Adrenal gland (tissue), 12 donors: ENCODE measurements around the gene HSP90AB1. TPM values are rescaled to one million over a fixed set of nuclear protein-coding genes. Genes with fewer than 3 reads are reported as not detected.

Experiments
- DNase-seq, 7 donors: peaks; one replicate each; pipeline ENCODE4 v3.0.0-alpha.2; 2019 to 2020
- H3K27ac ChIP-seq, 5 donors: fragments of 200-600 bp; sonication (generic) in 4 of 5; 1 replicate in 3 of 5; 2 replicates in 2 of 5; pipeline versions ENCODE4 v1.5.1 to v1.8.0; 2016 to 2020; ENCODE audit warnings: mild to moderate bottlenecking in 1 of 5
- H3K27me3 ChIP-seq: fragments of 200-600 bp; 2 replicates; pipeline ENCODE4 v1.8.0; 2021
- H3K36me3 ChIP-seq, 2 donors: fragments of 200-600 bp; replicated peaks in 1 of 2; 1 replicate in 1 of 2; 2 replicates in 1 of 2; pipeline versions ENCODE4 v1.5.1 to v1.8.0; 2018 to 2022
- H3K4me1 ChIP-seq, 2 donors: fragments of 200-600 bp; replicated peaks in 1 of 2; 1 replicate in 1 of 2; 2 replicates in 1 of 2; pipeline versions ENCODE4 v1.5.1 to v1.8.0; 2018 to 2021
- H3K4me3 ChIP-seq, 4 donors: fragments of 200-600 bp; sonication (generic) in 3 of 4; one replicate each; pipeline ENCODE4 v1.5.1; 2016 to 2018
- H3K9me3 ChIP-seq, 3 donors: fragments of 200-600 bp; sonication (generic) in 1 of 3; replicated peaks in 1 of 3; 1 replicate in 2 of 3; 2 replicates in 1 of 3; pipeline versions ENCODE4 v1.5.1 to v1.8.0; 2016 to 2021
- CTCF ChIP-seq, 6 experiments: fragments of 450-650 bp in 4 of 6; fragments of 200-600 bp in 2 of 6; sonication (generic) in 1 of 6; IDR thresholded peaks; 1 replicate in 5 of 6; 2 replicates in 1 of 6; pipeline versions ENCODE4 v1.5.1 to v1.8.0; 2016 to 2021; ENCODE audit warnings: antibody characterized with exemption in 6 of 6, mild to moderate bottlenecking in 2 of 6, moderate library complexity in 1 of 6
- POLR2A ChIP-seq, 2 donors: fragments of 450-650 bp; IDR thresholded peaks; one replicate each; pipeline ENCODE4 v1.6.1; 2017; ENCODE audit warnings: antibody characterized with exemption in 2 of 2, mild to moderate bottlenecking in 2 of 2, moderate library complexity in 1 of 2
- WGBS, 4 donors: extraction: QIAGEN DNeasy Blood & Tissue Kit in 2 of 4; methylation state at CpG; one replicate each; pipeline versions ENCODE4 v1.1.5 to v1.1.7; 2013 to 2017; 5-methylcytosine and 5-hydroxymethylcytosine counted together
- intact Hi-C, 2 donors: fragments of 100-400 bp; cut with DNase I; formaldehyde crosslinking; loops; one replicate each; pipeline versions ENCODE4 v1.14.1 to v1.15.0; 2022 to 2023
- polyA plus RNA-seq, 3 donors: library from polyadenylated mRNA; stranded (reverse); fragments of 200-250 nt in 2 of 3; fragments of 350-450 nt in 1 of 3; fragmentation: Illumina TruSeq in 1 of 3; extraction: RNeasy Lipid Tissue Mini Kit (QIAGEN cat#74804) in 1 of 3; gene quantifications; one replicate each; pipeline ENCODE4 v1.2.3, GENCODE V29; 2013 to 2014
- total RNA-seq, 9 donors: library from RNA; depleted of rRNA in 4 of 9; stranded (reverse); fragments of >200 nt in 4 of 9; fragments of 120-200 nt in 1 of 9; fragmentation: NEBNext Ultra II Directional in 1 of 9; extraction: Animal tissue kit (Norgen Biotek cat#: 25700) in 1 of 9; gene quantifications; one replicate each; pipeline versions ENCODE4 v1.1.0 to v1.2.4, GENCODE V29; 2013 to 2023
- donor health status: healthy with polysubstance abuse.
- donor health status: Bipolar disorder and iron deficiency.
- donor health status: DM: yes; HTN: yes; CAD: no.
- donor health status: DM: no; HTN: no; CAD: no.
- donor health status: DM: no; HTN: no; CAD: no.
- donor health status: DM: yes; HTN: yes; CAD: no.

Gene HSP90AB1
- total and polyA plus RNA-seq, 12 donors = 275 to 2,249 (median 857) TPM

- H3K4me1 ChIP-seq = peaks cover 35 to 53% of the 10 kb centered on the region in 2 donors
- 20 to 29% (median 22%) methylated on average over 5 of the region's 5 CpGs for WGBS, 4 donors
Observed at GRCh38 chr6:44234101-44235025, 12.5 kb upstream of the HSP90AB1 start.

GRCh38 chr6:44235269-44235668, 11.6 kb upstream of the HSP90AB1 start:
- intact Hi-C loops = loop anchor here (10.0 kb wide), 2 partner anchors 130 to 140 kb away; no protein-coding TSS in a partner anchor
- H3K4me3 ChIP-seq = no peak overlapping the region
- no peaks in the 10 kb centered on the region for H3K27me3 ChIP-seq
- DNase-seq = no peak
- TF ChIP-seq CTCF (IDR thresholded peaks at IDR 0.05) (no peak), POLR2A (IDR thresholded peaks at IDR 0.05) (no peak)
- peaks cover 0 to 26% of the 10 kb centered on the region in 2 donors for H3K36me3 ChIP-seq
- peak overlapping the region in 4 of 5 donors; percentile 59 to 98 (median 76) for H3K27ac ChIP-seq
- no peaks in the 10 kb centered on the region for H3K9me3 ChIP-seq
- H3K4me1 ChIP-seq = peaks cover 27 to 44% of the 10 kb centered on the region in 2 donors
- 71 to 85% (median 75%) methylated on average over 6 of the region's 6 CpGs for WGBS, 4 donors

More at GRCh38 chr6:44234101-44235025, 12.5 kb upstream of the HSP90AB1 start:
- intact Hi-C loops = loop anchor here (5.0 to 10.0 kb wide), 3 partner anchors 62 to 140 kb away; no protein-coding TSS in a partner anchor
- DNase-seq = peak; percentile 91 to 96 (median 94)
- peak overlapping the region in 4 of 5 donors; percentile 59 to 98 (median 76) for H3K27ac ChIP-seq
- H3K27me3 ChIP-seq = no peaks in the 10 kb centered on the region
- no peak overlapping the region for H3K4me3 ChIP-seq
- peaks cover 0 to 35% of the 10 kb centered on the region in 2 donors for H3K36me3 ChIP-seq
- H3K9me3 ChIP-seq = no peaks in the 10 kb centered on the region
- no peak for TF ChIP-seq POLR2A (IDR thresholded peaks at IDR 0.05)
- TF ChIP-seq CTCF (IDR thresholded peaks at IDR 0.05) = peak; percentile 42 to 91 (median 81)

- 81 to 91% (median 89%) methylated on average over 3 to 6 of the region's 6 CpGs for WGBS, 4 donors
- Histone ChIP-seq H3K27me3 (no peaks in the 10 kb centered on the region), H3K9me3 (no peaks in the 10 kb centered on the region), H3K4me1 (peaks cover 27 to 37% of the 10 kb centered on the region in 2 donors), H3K27ac (peak overlapping the region in 2 of 5 donors; percentile 33 to 98), H3K4me3 (no peak overlapping the region), H3K36me3 (peaks cover 0 to 22% of the 10 kb centered on the region in 2 donors)
- intact Hi-C loops = loop anchor here (2.0 to 10.0 kb wide), 3 partner anchors 63 to 141 kb away; no protein-coding TSS in a partner anchor
- TF ChIP-seq CTCF (IDR thresholded peaks at IDR 0.05) (no peak), POLR2A (IDR thresholded peaks at IDR 0.05) (no peak)
- peak in 1 of 7 donors; percentile 23 for DNase-seq
Observed at GRCh38 chr6:44235891-44236516, 10.9 kb upstream of the HSP90AB1 start.
